ENCODE results near the gene DQX1. TPM values are rescaled to one million over a fixed set of nuclear protein-coding genes. Genes with fewer than 3 reads are reported as not detected.
A peak's percentile ranks its signal among the peaks of the same experiment; 100 is the strongest.

The DQX1 gene
- total and polyA plus RNA-seq, 9 of the 15 experiments (the other 6 are each of a cell fraction or from before 2014, with no cell fraction given) = 0.04 to 0.38 (median 0.18) TPM; not detected in 1

DNA sequence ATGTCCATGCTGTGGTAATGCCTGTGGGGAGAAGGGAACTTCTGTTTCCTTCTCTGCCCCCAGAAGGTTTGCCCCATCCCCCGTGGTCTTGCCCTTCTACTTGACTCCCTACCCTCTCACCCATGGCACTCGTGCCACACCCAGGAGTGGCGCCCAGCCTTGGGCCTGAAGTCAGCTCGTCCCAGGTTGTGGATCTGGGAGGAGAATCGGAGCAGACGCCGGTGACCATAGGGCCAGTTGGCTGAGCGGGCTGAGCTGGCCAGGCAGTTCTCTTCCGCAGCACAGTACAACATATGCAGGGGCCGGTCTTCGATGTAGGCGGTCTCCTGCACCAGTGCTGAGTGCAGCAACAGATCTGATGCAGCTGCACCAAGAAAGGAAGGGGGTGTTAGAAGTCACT lies 8.4 kb upstream of the DQX1 start:
- CTCF ChIA-PET (ENCODE audit: low intra/inter-chr PET ratio) = no interaction called here
- Histone ChIP-seq H3K9me1 (ENCODE audit: control insufficient read depth, insufficient read depth, low read length) (peaks cover 3% of the 10 kb centered on the region), H3K27ac (ENCODE audit: extremely low read depth, low read depth, low read length) (no peak overlapping the region), H3K9ac (ENCODE audit: insufficient read depth in 1 of 2, low read depth in 2 of 2, low read length in 2 of 2) (peak overlapping the region in 1 of 2 experiments; percentile 28; a peak in 1 of 4 replicates), H3K4me3 (no peak overlapping the region), H3K27me3 (ENCODE audit: control insufficient read depth in 2 of 2, insufficient read depth in 2 of 2, low read length in 2 of 2) (no peaks in the 10 kb centered on the region), H2AFZ (ENCODE audit: low read depth, low read length) (no peak overlapping the region), H3K4me2 (ENCODE audit: insufficient read depth, low read length) (no peak overlapping the region), H3K79me2 (ENCODE audit: control insufficient read depth, insufficient read depth, low read length) (peaks cover 25% of the 10 kb centered on the region), H3K9me3 (replicated peaks; ENCODE audit: control insufficient read depth, insufficient read depth, low read depth, low read length) (no peaks in the 10 kb centered on the region), H3K4me1 (replicated peaks in 1 of 2; ENCODE audit: control insufficient read depth in 2 of 2, insufficient read depth in 2 of 2, low read length in 2 of 2) (peaks cover 19 to 32% of the 10 kb centered on the region in 2 experiments; a peak in 4 of 5 replicates), H4K20me1 (replicated peaks; ENCODE audit: control insufficient read depth, insufficient read depth, low read length) (no peaks in the 10 kb centered on the region), H3K36me3 (ENCODE audit: control insufficient read depth, insufficient read depth, low read length) (peaks cover 31% of the 10 kb centered on the region)
- FAIRE-seq = no peak
- BruUV-seq (replicated peaks) = no TSS peak
- ATAC-seq = no peak
- WGBS (ENCODE audit: insufficient coverage, low coverage, missing lambda C conversion rate) = 77% methylated on average over 12 of the region's 12 CpGs
- DNase-seq (ENCODE audit: extremely low read depth in 1 of 4, low spot score in 3 of 4) = no peak
- intact Hi-C loops (cut with micrococcal nuclease) = loop anchor here (5.0 kb wide), 2 partner anchors 53 to 282 kb away; no protein-coding TSS in a partner anchor
- TF ChIP-seq KDM5B (IDR thresholded peaks at IDR 0.05; ENCODE audit: insufficient replicate concordance, low read depth, low read length) (peak; percentile 38), ZC3H11A (IDR thresholded peaks at IDR 0.05; ENCODE audit: low read depth, low read length) (no peak), POLR2G (IDR thresholded peaks at IDR 0.05; ENCODE audit: low read depth, low read length) (peak; percentile 61), RBFOX2 (IDR thresholded peaks at IDR 0.05; ENCODE audit: low read depth, low read length) (peak; percentile 26; the same call in 1 of the 2 replicates)
- in situ Hi-C loops (cut with MboI) = no loop called here
- POLR2A ChIA-PET = interaction anchor here (3.7 kb wide), 1 partner anchor 12 kb away, joined by 17 read pairs; no protein-coding TSS in a partner anchor

- Histone ChIP-seq H3K4me3 (no peak overlapping the region), H3K9ac (ENCODE audit: insufficient read depth in 1 of 2, low read depth in 2 of 2, low read length in 2 of 2) (no peak overlapping the region), H2AFZ (ENCODE audit: low read depth, low read length) (no peak overlapping the region), H4K20me1 (replicated peaks; ENCODE audit: control insufficient read depth, insufficient read depth, low read length) (peaks cover 5% of the 10 kb centered on the region; the same call in 1 of the 2 replicates), H3K27ac (ENCODE audit: extremely low read depth, low read depth, low read length) (no peak overlapping the region), H3K9me3 (replicated peaks; ENCODE audit: control insufficient read depth, insufficient read depth, low read depth, low read length) (no peaks in the 10 kb centered on the region), H3K4me1 (replicated peaks in 1 of 2; ENCODE audit: control insufficient read depth in 2 of 2, insufficient read depth in 2 of 2, low read length in 2 of 2) (peaks cover 20 to 36% of the 10 kb centered on the region in 2 experiments; a peak in 4 of 5 replicates), H3K79me2 (ENCODE audit: control insufficient read depth, insufficient read depth, low read length) (peaks cover 34% of the 10 kb centered on the region), H3K36me3 (ENCODE audit: control insufficient read depth, insufficient read depth, low read length) (peaks cover 36% of the 10 kb centered on the region), H3K9me1 (ENCODE audit: control insufficient read depth, insufficient read depth, low read length) (peaks cover 3% of the 10 kb centered on the region), H3K27me3 (ENCODE audit: control insufficient read depth in 2 of 2, insufficient read depth in 2 of 2, low read length in 2 of 2) (no peaks in the 10 kb centered on the region), H3K4me2 (ENCODE audit: insufficient read depth, low read length) (no peak overlapping the region)
- CTCF ChIA-PET (ENCODE audit: low intra/inter-chr PET ratio) = no interaction called here
- TF ChIP-seq POLR2AphosphoS5 (IDR thresholded peaks at IDR 0.05; ENCODE audit: control insufficient read depth, insufficient read depth, low read depth, low read length) = 0 out of 2 replicates have a peak, but pooled peaks have one; percentile 18
- TF ChIP-seq KDM1A (IDR thresholded peaks at IDR 0.05) = no peak
- TF ChIP-seq, protein P1, sequence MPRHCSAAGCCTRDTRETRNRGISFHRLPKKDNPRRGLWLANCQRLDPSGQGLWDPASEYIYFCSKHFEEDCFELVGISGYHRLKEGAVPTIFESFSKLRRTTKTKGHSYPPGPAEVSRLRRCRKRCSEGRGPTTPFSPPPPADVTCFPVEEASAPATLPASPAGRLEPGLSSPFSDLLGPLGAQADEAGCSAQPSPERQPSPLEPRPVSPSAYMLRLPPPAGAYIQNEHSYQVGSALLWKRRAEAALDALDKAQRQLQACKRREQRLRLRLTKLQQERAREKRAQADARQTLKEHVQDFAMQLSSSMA (CRISPR knock-in tag; IDR thresholded peaks at IDR 0.05) = no peak
- no peak for TF ChIP-seq NCOA2 (IDR thresholded peaks at IDR 0.05; ENCODE audit: partially characterized antibody in 2 of 2)
- TF ChIP-seq POLR2A (conservative IDR thresholded peaks at IDR 0.05) = peak; percentile 30; the same call in 1 of the 2 replicates
- DNase-seq (ENCODE audit: extremely low read depth in 1 of 4, low spot score in 3 of 4) = no peak
- in situ Hi-C loops (cut with MboI) (no loop called here), intact Hi-C loops (cut with micrococcal nuclease) (loop anchor here (5.0 kb wide), 2 partner anchors 54 to 281 kb away; no protein-coding TSS in a partner anchor)
- FAIRE-seq = no peak
- no peak for ATAC-seq
- POLR2A ChIA-PET = interaction anchor here (0.6 to 3.7 kb wide), 6 partner anchors 9 to 205 kb away, joined by 3 to 17 read pairs (median 4); partner anchors contain the start of genes INO80B and WBP1
- no TSS peak for BruUV-seq (replicated peaks)
- 77% methylated on average over 4 of the region's 4 CpGs for WGBS (ENCODE audit: insufficient coverage, low coverage, missing lambda C conversion rate)
These were observed 7.4 kb upstream of the DQX1 start for GRCh38 chr2:74533464-74533863.

Measured in K562 (cell line).